Panc1 (cell line): ENCODE results near the gene GORASP2.

Source experiments
- CTCF ChIP-seq: fragments of 450-650 bp; IDR thresholded peaks from 2 replicates; pipeline ENCODE4 v1.5.1; 2017; ENCODE audit warnings: mild to moderate bottlenecking
- POLR2AphosphoS5 ChIP-seq: IDR thresholded peaks from 2 replicates; pipeline ENCODE4 v1.6.1; 2012; ENCODE audit warnings: mild to moderate bottlenecking, low read depth, low read length, moderate library complexity
- REST ChIP-seq, 2 experiments: IDR thresholded peaks; 2 replicates each; pipeline ENCODE4 v1.6.1; 2011 to 2012; ENCODE audit warnings: low read depth in 2 of 2, control low read depth in 1 of 2, low read length in 1 of 2, mild to moderate bottlenecking in 1 of 2, moderate library complexity in 1 of 2; ENCODE audit not compliant: insufficient read depth in 1 of 2
- SIN3A ChIP-seq: IDR thresholded peaks from 2 replicates; pipeline ENCODE4 v1.6.1; 2012; ENCODE audit warnings: low read depth, mild to moderate bottlenecking, low read length, moderate library complexity, borderline replicate concordance; ENCODE audit not compliant: insufficient read depth
- TCF7L2 ChIP-seq: IDR thresholded peaks from 2 replicates; pipeline ENCODE4 v1.6.1; 2011; ENCODE audit warnings: mild to moderate bottlenecking, low read depth, low read length, inconsistent platforms

GRCh38 chr2:170891893-170892292 lies 37.2 kb upstream of the GORASP2 start:
- no peak for TF ChIP-seq TCF7L2
- TF ChIP-seq CTCF, result no peak
- no peak for TF ChIP-seq POLR2AphosphoS5
- TF ChIP-seq REST (IDR thresholded peaks at IDR 0.05; ENCODE audit: insufficient read depth in 1 of 2, low read depth in 2 of 2, low read length in 1 of 2), result no peak
- no peak for TF ChIP-seq SIN3A
